HUDEP-2 (cell line): ENCODE measurements around the gene TRIM56.
"Not testable (repeated sequence)": the region's sequence is repeated elsewhere in the genome, so short reads cannot be mapped to it uniquely, and the experiment has no call there.

Experiments
- DNase-seq, 76 experiments: peaks; one replicate each; lab custom pipeline; 2025; ENCODE audit not compliant: unreplicated experiment in 76 of 76; lab: John Stamatoyannopoulos, UW

Gene TRIM56

DNA sequence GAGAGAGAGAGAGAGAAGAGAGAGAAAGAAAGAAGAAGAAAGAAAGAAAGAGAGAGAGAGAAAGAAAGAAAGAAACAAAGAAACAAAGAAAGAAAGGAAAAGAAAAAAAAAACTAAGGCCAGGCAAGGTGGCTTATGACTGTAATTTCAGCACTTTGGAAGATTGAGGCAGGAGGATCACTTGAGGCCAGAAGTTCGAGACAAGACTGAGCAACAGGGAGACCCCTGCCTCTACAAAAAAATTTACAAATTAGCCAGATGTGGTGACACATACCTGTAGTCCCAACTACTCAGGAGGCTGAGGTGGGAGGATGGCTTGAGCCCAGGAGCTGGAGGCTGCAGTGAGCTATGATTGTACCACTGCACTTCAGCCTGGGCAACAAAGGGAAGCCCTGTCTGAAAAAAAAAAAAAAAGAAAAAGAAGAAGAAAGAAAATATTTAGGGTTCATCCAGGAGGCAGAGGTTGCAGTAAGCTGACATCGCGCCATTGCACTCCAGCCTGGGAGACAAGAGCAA is 44.4 kb downstream of the TRIM56 start:
- DNase-seq: no peak

DNA sequence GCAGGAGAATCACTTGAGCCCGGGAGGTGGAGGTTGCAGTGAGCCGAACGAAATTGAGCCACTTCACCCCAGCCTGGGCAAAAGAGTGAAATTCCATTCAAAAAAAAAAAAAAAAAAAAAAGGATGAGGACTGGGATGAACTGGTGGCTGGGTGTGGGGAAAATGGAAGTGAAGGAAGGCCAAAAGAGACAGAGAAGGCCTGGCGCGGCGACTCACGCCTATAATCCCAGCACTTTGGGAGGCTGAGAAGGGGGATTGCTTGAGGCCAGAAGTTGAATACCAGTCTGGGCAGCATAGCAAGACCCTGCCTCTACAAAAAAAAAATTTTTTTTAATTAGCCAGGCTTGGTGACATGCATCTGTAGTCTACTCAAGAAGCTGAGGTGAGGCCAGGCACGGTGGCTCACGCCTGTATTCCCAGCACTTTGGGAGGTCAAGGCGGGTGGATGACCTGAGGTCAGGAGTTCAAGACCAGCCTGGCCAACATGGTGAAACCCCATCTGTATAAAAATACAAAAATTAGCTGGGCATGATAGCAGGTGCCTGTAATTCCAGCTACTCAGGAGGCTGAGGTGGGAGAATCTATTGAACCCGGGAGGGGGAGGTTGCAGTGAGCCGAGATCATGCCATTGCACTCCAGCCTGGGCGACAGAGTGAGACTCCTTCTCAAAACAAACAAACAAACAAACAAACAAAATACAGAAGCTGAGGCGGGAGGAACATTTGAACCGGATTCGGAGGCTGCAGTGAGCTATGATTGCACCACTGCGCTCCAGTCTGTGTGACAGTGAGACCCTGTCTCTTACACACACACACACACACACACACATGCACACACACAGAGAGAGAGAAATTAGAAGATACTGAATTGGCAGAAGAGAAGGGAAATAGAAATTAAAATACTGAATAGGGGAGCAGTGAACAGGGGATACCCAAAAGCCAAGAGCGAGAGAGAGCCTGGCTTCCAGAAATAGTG is 47.6 kb downstream of the TRIM56 start:
- not testable (repeated sequence) for DNase-seq

DNA sequence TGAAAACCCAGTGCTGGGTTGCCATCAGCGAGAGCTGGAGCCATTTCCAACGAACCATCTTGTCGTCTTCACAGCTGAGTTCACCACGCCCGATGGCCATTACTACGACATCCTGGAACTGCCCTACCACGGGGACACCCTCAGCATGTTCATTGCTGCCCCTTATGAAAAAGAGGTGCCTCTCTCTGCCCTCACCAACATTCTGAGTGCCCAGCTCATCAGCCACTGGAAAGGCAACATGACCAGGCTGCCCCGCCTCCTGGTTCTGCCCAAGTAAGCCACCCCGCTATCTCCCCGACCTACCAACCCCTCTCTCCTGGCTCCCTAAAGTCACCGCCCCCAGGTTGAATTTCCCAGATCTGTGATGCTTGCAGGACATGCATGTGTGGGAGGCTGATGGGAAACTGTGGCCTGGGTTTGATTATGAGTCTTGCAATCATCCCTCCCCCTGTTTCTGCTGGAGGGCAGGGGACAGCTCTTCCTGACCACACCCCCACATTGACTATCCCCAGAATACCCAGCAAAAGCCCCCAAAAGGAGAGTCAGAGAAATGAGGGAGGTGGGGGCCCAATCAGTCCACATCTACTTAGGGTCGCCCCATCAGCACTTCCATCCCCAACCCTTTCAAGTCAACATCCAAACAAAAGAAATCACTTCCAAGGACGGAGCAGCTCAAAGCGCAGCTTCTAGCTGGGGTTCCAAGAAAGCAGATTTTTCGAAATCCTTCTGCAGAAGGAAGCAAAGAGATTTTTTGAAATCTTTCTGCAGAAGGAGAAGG is 48.5 kb downstream of the TRIM56 start:
- DNase-seq: no peak

DNA sequence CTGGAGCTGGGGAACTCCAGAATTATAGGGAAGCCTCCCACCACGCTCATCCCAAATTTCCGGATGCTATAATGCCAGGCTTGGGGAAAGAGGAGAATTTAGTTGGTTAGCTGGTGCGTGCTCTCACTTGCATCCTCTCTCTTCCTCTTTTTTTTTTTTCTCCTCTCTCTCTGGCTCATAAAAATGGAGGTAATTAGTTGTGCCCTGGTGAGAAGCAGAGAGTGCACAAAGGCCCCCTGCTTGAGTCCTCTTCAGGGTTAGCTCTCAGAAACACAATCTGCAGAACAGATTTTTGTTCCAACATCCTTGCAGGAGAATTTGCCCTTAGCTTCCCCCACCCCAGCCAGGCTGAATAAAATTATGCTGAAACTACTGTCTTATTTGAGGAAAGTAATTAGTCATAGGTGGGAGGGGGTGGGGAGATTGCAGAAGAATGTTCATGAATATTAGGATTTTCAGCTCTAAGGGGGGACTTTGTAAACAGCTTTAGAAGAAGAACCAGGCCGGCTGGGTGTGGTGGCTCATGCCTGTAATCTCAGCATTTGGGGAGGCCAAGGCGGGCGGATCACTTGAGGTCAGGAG is 49.2 kb downstream of the TRIM56 start:
- DNase-seq: no peak

DNA sequence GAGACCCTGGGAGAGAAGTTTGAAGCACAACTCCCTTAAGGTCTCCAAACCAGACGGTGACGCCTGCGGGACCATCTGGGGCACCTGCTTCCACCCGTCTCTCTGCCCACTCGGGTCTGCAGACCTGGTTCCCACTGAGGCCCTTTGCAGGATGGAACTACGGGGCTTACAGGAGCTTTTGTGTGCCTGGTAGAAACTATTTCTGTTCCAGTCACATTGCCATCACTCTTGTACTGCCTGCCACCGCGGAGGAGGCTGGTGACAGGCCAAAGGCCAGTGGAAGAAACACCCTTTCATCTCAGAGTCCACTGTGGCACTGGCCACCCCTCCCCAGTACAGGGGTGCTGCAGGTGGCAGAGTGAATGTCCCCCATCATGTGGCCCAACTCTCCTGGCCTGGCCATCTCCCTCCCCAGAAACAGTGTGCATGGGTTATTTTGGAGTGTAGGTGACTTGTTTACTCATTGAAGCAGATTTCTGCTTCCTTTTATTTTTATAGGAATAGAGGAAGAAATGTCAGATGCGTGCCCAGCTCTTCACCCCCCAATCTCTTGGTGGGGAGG is 52.5 kb downstream of the TRIM56 start:
- peak in 1 of 76 experiments; percentile 8 for DNase-seq

DNA sequence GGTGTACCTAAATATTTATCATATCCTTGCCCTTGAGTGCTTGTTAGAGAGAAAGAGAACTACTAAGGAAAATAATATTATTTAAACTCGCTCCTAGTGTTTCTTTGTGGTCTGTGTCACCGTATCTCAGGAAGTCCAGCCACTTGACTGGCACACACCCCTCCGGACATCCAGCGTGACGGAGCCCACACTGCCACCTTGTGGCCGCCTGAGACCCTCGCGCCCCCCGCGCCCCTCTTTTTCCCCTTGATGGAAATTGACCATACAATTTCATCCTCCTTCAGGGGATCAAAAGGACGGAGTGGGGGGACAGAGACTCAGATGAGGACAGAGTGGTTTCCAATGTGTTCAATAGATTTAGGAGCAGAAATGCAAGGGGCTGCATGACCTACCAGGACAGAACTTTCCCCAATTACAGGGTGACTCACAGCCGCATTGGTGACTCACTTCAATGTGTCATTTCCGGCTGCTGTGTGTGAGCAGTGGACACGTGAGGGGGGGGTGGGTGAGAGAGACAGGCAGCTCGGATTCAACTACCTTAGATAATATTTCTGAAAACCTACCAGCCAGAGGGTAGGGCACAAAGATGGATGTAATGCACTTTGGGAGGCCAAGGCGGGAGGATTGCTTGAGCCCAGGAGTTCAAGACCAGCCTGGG is 53.1 kb downstream of the TRIM56 start:
- peak in 74 of 76 experiments; percentile 6 to 93 (median 79) for DNase-seq

DNA sequence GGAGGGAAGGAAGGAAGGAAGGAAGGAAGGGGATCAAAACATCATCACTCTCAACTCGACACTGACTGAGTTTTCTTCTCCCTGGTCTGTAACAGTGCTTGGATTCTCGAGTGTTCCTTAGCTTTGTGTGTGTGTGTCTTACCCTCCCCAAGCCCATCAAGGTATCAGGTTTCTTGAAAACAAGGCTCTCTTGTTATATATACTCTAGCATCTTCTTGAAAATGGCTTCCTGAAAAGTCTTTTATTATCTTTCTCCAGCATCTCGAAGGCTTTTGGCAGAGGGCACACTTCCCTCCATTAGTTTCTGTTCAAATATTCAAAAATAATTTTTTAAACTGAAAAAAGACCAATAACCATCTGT is 55.0 kb downstream of the TRIM56 start:
- DNase-seq: no peak

DNA sequence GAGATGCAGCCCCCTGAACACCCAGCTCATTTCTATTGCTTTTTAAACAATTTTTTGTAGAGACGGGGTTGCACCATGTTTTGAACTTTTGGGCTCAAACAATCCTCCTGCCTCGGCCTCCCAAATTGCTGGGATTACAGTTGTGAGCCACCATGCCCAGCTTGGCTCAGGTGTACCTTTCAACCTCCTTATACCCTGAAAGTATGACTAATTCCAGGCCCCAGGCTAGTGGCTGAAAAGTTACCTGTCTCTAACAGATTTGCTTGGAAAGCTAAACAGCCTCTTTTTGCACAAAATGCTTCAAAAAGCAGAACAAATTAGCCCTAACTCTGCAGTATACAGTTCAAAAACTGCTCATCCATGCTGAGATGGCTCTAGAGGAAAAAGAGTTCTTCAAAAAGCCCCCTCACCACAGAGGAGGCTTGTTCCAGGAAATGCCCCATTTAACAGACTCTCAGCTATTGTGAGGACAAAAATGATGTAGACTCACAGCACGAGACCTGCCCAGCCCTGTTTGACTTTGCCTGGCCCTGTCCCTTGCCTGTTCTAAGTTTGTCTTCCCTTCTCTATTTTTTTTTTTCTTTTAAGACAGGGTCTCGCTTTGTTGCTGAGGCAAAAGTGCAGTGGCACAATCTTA is 55.6 kb downstream of the TRIM56 start:
- no peak for DNase-seq
